ENCODE data around the gene TFF3.

Gene TFF3

GRCh38 chr21:42315296-42315891, at the start of gene TFF3:
Gene TFF3 (minus strand): TSS chr21:42315409. CDS start chr21:42315374, 35 bp downstream.
- no peaks in the 10 kb centered on the region for H3K9me3 ChIP-seq
- no peaks in the 10 kb centered on the region for H3K36me3 ChIP-seq
- H3K27ac ChIP-seq, result peak within 1 kb of the TSS; percentile 15
- no peak for TF ChIP-seq CTCF (IDR thresholded peaks at IDR 0.05)
- no peak within 1 kb of the TSS for H3K4me3 ChIP-seq (ENCODE audit: low read depth in 1 of 2, low read length in 1 of 2)
- no peaks in the 10 kb centered on the region for H3K27me3 ChIP-seq
- H3K4me1 ChIP-seq (ENCODE audit: control insufficient read depth in 1 of 2, insufficient read depth in 1 of 2, low read depth in 1 of 2, low read length in 1 of 2), result peaks cover 91 to 96% of the 10 kb centered on the region in 2 experiments

- no peak for TF ChIP-seq CTCF (IDR thresholded peaks at IDR 0.05)
- peaks cover 8 to 13% of the 10 kb centered on the region in 2 experiments for H3K4me1 ChIP-seq (ENCODE audit: control insufficient read depth in 1 of 2, insufficient read depth in 1 of 2, low read depth in 1 of 2, low read length in 1 of 2)
- no peaks in the 10 kb centered on the region for H3K9me3 ChIP-seq
- no peak overlapping the region for H3K27ac ChIP-seq
- peaks cover 31% of the 10 kb centered on the region for H3K27me3 ChIP-seq
- H3K4me3 ChIP-seq (ENCODE audit: low read depth in 1 of 2, low read length in 1 of 2), result no peak overlapping the region
- no peaks in the 10 kb centered on the region for H3K36me3 ChIP-seq
Observed at GRCh38 chr21:42364304-42364865, 49.2 kb upstream of the TFF3 start.

- Histone ChIP-seq H3K27ac (no peak overlapping the region), H3K4me1 (ENCODE audit: control insufficient read depth in 1 of 2, insufficient read depth in 1 of 2, low read depth in 1 of 2, low read length in 1 of 2) (peaks cover 8 to 13% of the 10 kb centered on the region in 2 experiments), H3K9me3 (no peaks in the 10 kb centered on the region), H3K4me3 (ENCODE audit: low read depth in 1 of 2, low read length in 1 of 2) (no peak overlapping the region), H3K36me3 (no peaks in the 10 kb centered on the region), H3K27me3 (peaks cover 31% of the 10 kb centered on the region)
- no peak for TF ChIP-seq CTCF (IDR thresholded peaks at IDR 0.05)
Observed at GRCh38 chr21:42363312-42363711, 48.1 kb upstream of the TFF3 start.

GRCh38 chr21:42362700-42363099, 47.5 kb upstream of the TFF3 start:
- no peak for TF ChIP-seq CTCF (IDR thresholded peaks at IDR 0.05)
- peaks cover 31% of the 10 kb centered on the region for H3K27me3 ChIP-seq
- H3K9me3 ChIP-seq, result no peaks in the 10 kb centered on the region
- no peak overlapping the region for H3K27ac ChIP-seq
- no peaks in the 10 kb centered on the region for H3K36me3 ChIP-seq
- H3K4me1 ChIP-seq (ENCODE audit: control insufficient read depth in 1 of 2, insufficient read depth in 1 of 2, low read depth in 1 of 2, low read length in 1 of 2), result peaks cover 8 to 13% of the 10 kb centered on the region in 2 experiments
- no peak overlapping the region for H3K4me3 ChIP-seq (ENCODE audit: low read depth in 1 of 2, low read length in 1 of 2)

GRCh38 chr21:42362198-42362597, 47.0 kb upstream of the TFF3 start:
- Histone ChIP-seq H3K27ac (no peak overlapping the region), H3K36me3 (no peaks in the 10 kb centered on the region), H3K9me3 (no peaks in the 10 kb centered on the region), H3K27me3 (peaks cover 31% of the 10 kb centered on the region), H3K4me3 (ENCODE audit: low read depth in 1 of 2, low read length in 1 of 2) (no peak overlapping the region), H3K4me1 (ENCODE audit: control insufficient read depth in 1 of 2, insufficient read depth in 1 of 2, low read depth in 1 of 2, low read length in 1 of 2) (peaks cover 8 to 13% of the 10 kb centered on the region in 2 experiments)
- TF ChIP-seq CTCF (IDR thresholded peaks at IDR 0.05), result no peak
